GM21526 (cell line): Measurements from ENCODE around the gene RPA1.

Source experiments
- ATAC-seq: cut with Tn5 transposase; IDR thresholded peaks from one replicate; pipeline ENCODE4 v1.9.1; 2021; ENCODE audit warnings: moderate library complexity; ENCODE audit not compliant: unreplicated experiment, low FRiP score

The RPA1 gene

GRCh38 chr17:1906662-1907101, 76.9 kb downstream of the RPA1 start:
- ATAC-seq = no peak

GRCh38 chr17:1907216-1907631, 77.4 kb downstream of the RPA1 start:
- ATAC-seq = no peak

- ATAC-seq = no peak
Observed at GRCh38 chr17:1907909-1908698, 78.3 kb downstream of the RPA1 start.

GRCh38 chr17:1908699-1909309, 79.0 kb downstream of the RPA1 start:
- ATAC-seq = no peak

- ATAC-seq = no peak
Observed at GRCh38 chr17:1909985-1910384, 80.2 kb downstream of the RPA1 start.

- no peak for ATAC-seq
Observed at GRCh38 chr17:1912146-1912545, 82.3 kb downstream of the RPA1 start.

- no peak for ATAC-seq
Observed at GRCh38 chr17:1913702-1914101, 83.9 kb downstream of the RPA1 start.

- no peak for ATAC-seq
Observed at GRCh38 chr17:1914661-1915083, 84.9 kb downstream of the RPA1 start.

GRCh38 chr17:1915889-1916288, 86.1 kb downstream of the RPA1 start:
- ATAC-seq = no peak

- no peak for ATAC-seq
Observed at GRCh38 chr17:1916316-1916715, 86.5 kb downstream of the RPA1 start.

GRCh38 chr17:1916963-1917715, 87.3 kb downstream of the RPA1 start:
- no peak for ATAC-seq

GRCh38 chr17:1918346-1919162, 88.7 kb downstream of the RPA1 start:
- ATAC-seq = no peak

GRCh38 chr17:1919201-1919600, 89.4 kb downstream of the RPA1 start:
- ATAC-seq = no peak

GRCh38 chr17:1920948-1921351, 91.1 kb downstream of the RPA1 start:
- ATAC-seq = no peak

- ATAC-seq = no peak
Observed at GRCh38 chr17:1928976-1929375, 99.2 kb downstream of the RPA1 start.

GRCh38 chr17:1930337-1930645, 100.5 kb downstream of the RPA1 start:
- ATAC-seq = no peak

GRCh38 chr17:1931844-1932579, 102.2 kb downstream of the RPA1 start:
- ATAC-seq = no peak

GRCh38 chr17:1933875-1934715, 104.3 kb downstream of the RPA1 start:
- no peak for ATAC-seq

GRCh38 chr17:1934901-1935300, 105.1 kb downstream of the RPA1 start:
- no peak for ATAC-seq
